ENCODE measurements around the gene ARAP3. TPM values are rescaled to one million over a fixed set of nuclear protein-coding genes. Genes with fewer than 3 reads are reported as not detected.

ARAP3 gene
- polyA plus RNA-seq, 3 donors, result 1.2 to 18.2 (median 2.2) TPM

- no peak overlapping the region for H3K27ac Mint-ChIP-seq
- Histone ChIP-seq H3K27me3 (ENCODE audit: control insufficient read depth in 2 of 2, insufficient read depth in 2 of 2, low read length in 2 of 2) (peaks cover 18 to 25% of the 10 kb centered on the region in 2 donors), H3K79me2 (ENCODE audit: insufficient read depth, low read length) (no peaks in the 10 kb centered on the region), H2AFZ (ENCODE audit: insufficient read depth, low read depth, low read length, poor library complexity, severe bottlenecking) (no peak overlapping the region), H3K27ac (ENCODE audit: low read depth in 1 of 2, low read length in 2 of 2) (no peak overlapping the region), H3K4me1 (ENCODE audit: control insufficient read depth in 1 of 2, insufficient read depth in 2 of 2, low read length in 2 of 2) (peaks cover 6 to 9% of the 10 kb centered on the region in 2 donors), H3K9me3 (replicated peaks in 1 of 2; ENCODE audit: control insufficient read depth in 1 of 2, insufficient read depth in 1 of 2, low read length in 2 of 2) (peaks cover 0 to 7% of the 10 kb centered on the region in 2 donors), H4K20me1 (ENCODE audit: insufficient read depth, low read length) (no peaks in the 10 kb centered on the region), H3K4me2 (replicated peaks; ENCODE audit: extremely low read depth, low read length, poor library complexity, severe bottlenecking) (no peak overlapping the region), H3K4me3 (replicated peaks in 1 of 3; ENCODE audit: low read depth in 2 of 3, low read length in 3 of 3) (no peak overlapping the region), H3K9ac (ENCODE audit: insufficient read depth, low read length, poor library complexity, severe bottlenecking) (no peak overlapping the region), H3K36me3 (replicated peaks in 1 of 2; ENCODE audit: control insufficient read depth in 1 of 2, insufficient read depth in 2 of 2, low read length in 2 of 2) (no peaks in the 10 kb centered on the region)
- 94% methylated on average over 3 of the region's 3 CpGs for WGBS (ENCODE audit: insufficient coverage)
- peaks cover 9 to 32% (median 13%) of the 10 kb centered on the region in 3 donors for H3K27me3 Mint-ChIP-seq (ENCODE audit: low read depth in 3 of 3)
- peaks cover 0 to 12% (median 0%) of the 10 kb centered on the region in 7 donors for H3K9me3 Mint-ChIP-seq
- no peak for DNase-seq
- H3K4me3 Mint-ChIP-seq, result no peak overlapping the region
- H3K4me1 Mint-ChIP-seq, result peaks cover 15% of the 10 kb centered on the region
- H3K36me3 Mint-ChIP-seq, result no peaks in the 10 kb centered on the region
- intact Hi-C loops (cut with micrococcal nuclease), result loop anchor here (10.0 kb wide), 2 partner anchors 117 to 447 kb away; no protein-coding TSS in a partner anchor
- no peak for TF ChIP-seq CTCF (IDR thresholded peaks at IDR 0.05)
Measured at GRCh38 chr5:141697586-141697985, 15.6 kb upstream of the ARAP3 start.

GRCh38 chr5:141696431-141696830, 14.4 kb upstream of the ARAP3 start:
- no CpG with 5 or more reads among the region's 2 CpGs for WGBS (ENCODE audit: insufficient coverage)
- no peak overlapping the region for H3K9ac ChIP-seq (ENCODE audit: insufficient read depth, low read length, poor library complexity, severe bottlenecking)
- peaks cover 0 to 7% (median 0%) of the 10 kb centered on the region in 7 donors for H3K9me3 Mint-ChIP-seq
- peaks cover 11 to 14% of the 10 kb centered on the region in 2 donors for H3K27me3 ChIP-seq (ENCODE audit: control insufficient read depth in 2 of 2, insufficient read depth in 2 of 2, low read length in 2 of 2)
- H3K36me3 Mint-ChIP-seq, result no peaks in the 10 kb centered on the region
- H3K9me3 ChIP-seq (replicated peaks in 1 of 2; ENCODE audit: control insufficient read depth in 1 of 2, insufficient read depth in 1 of 2, low read length in 2 of 2), result no peaks in the 10 kb centered on the region
- no peak for DNase-seq
- no peak overlapping the region for H3K4me2 ChIP-seq (replicated peaks; ENCODE audit: extremely low read depth, low read length, poor library complexity, severe bottlenecking)
- no peaks in the 10 kb centered on the region for H3K79me2 ChIP-seq (ENCODE audit: insufficient read depth, low read length)
- peaks cover 11 to 32% (median 13%) of the 10 kb centered on the region in 3 donors for H3K27me3 Mint-ChIP-seq (ENCODE audit: low read depth in 3 of 3)
- H3K4me3 ChIP-seq (replicated peaks in 1 of 3; ENCODE audit: low read depth in 2 of 3, low read length in 3 of 3), result no peak overlapping the region
- H3K4me1 ChIP-seq (ENCODE audit: control insufficient read depth in 1 of 2, insufficient read depth in 2 of 2, low read length in 2 of 2), result peaks cover 10 to 12% of the 10 kb centered on the region in 2 donors
- peaks cover 15% of the 10 kb centered on the region for H3K4me1 Mint-ChIP-seq
- H3K27ac ChIP-seq (ENCODE audit: low read depth in 1 of 2, low read length in 2 of 2), result no peak overlapping the region
- peak overlapping the region in 1 of 7 donors; percentile 17 for H3K27ac Mint-ChIP-seq
- no peaks in the 10 kb centered on the region for H4K20me1 ChIP-seq (ENCODE audit: insufficient read depth, low read length)
- TF ChIP-seq CTCF (IDR thresholded peaks at IDR 0.05), result no peak
- intact Hi-C loops (cut with micrococcal nuclease), result loop anchor here (10.0 kb wide), 2 partner anchors 118 to 448 kb away; no protein-coding TSS in a partner anchor
- no peak overlapping the region for H2AFZ ChIP-seq (ENCODE audit: insufficient read depth, low read depth, low read length, poor library complexity, severe bottlenecking)
- H3K36me3 ChIP-seq (replicated peaks in 1 of 2; ENCODE audit: control insufficient read depth in 1 of 2, insufficient read depth in 2 of 2, low read length in 2 of 2), result no peaks in the 10 kb centered on the region
- H3K4me3 Mint-ChIP-seq, result no peak overlapping the region
